Mesenchymal stem cell (in vitro differentiated cells and primary cell): ENCODE results near the gene FNBP1.
A peak's percentile ranks its signal among the peaks of the same experiment; 100 is the strongest.

Source experiments
- DNase-seq: peaks from one replicate; pipeline ENCODE4 v3.0.0-alpha.2; 2013
- H2AFZ ChIP-seq: one replicate; pipeline ENCODE4 v1.6.1; 2013; ENCODE audit warnings: low read depth, mild to moderate bottlenecking, control low read depth, inconsistent platforms, low read length, moderate library complexity
- H2AK5ac ChIP-seq: 2 replicates; pipeline ENCODE4 v1.6.1; 2013; ENCODE audit warnings: low read length, moderate library complexity, mild to moderate bottlenecking, inconsistent platforms; ENCODE audit not compliant: severe bottlenecking
- H2BK120ac ChIP-seq: one replicate; pipeline ENCODE4 v1.6.1; 2013; ENCODE audit warnings: low read depth, mild to moderate bottlenecking, inconsistent platforms, low read length, moderate library complexity
- H2BK12ac ChIP-seq, 2 experiments: one replicate each; pipeline ENCODE4 v1.6.1; 2013; ENCODE audit warnings: inconsistent platforms in 2 of 2, low read length in 2 of 2, mild to moderate bottlenecking in 2 of 2, moderate library complexity in 2 of 2, control low read depth in 1 of 2
- H2BK15ac ChIP-seq: one replicate; pipeline ENCODE4 v1.6.1; 2013; ENCODE audit warnings: mild to moderate bottlenecking, low read depth, inconsistent platforms; ENCODE audit not compliant: poor library complexity, severe bottlenecking
- H2BK5ac ChIP-seq: 2 replicates; pipeline ENCODE4 v1.6.1; 2013; ENCODE audit warnings: low read depth, mild to moderate bottlenecking, low read length, control low read depth, inconsistent platforms; ENCODE audit not compliant: poor library complexity, severe bottlenecking
- H3K14ac ChIP-seq, 2 experiments: one replicate each; pipeline ENCODE4 v1.6.1; 2013; ENCODE audit warnings: inconsistent platforms in 2 of 2, low read length in 2 of 2, control low read depth in 1 of 2, mild to moderate bottlenecking in 1 of 2, moderate library complexity in 1 of 2
- H3K18ac ChIP-seq, 2 experiments: one replicate each; pipeline ENCODE4 v1.6.1; 2013; ENCODE audit warnings: inconsistent platforms in 2 of 2, low read length in 2 of 2, control low read depth in 1 of 2, low read depth in 1 of 2, mild to moderate bottlenecking in 1 of 2
- H3K23ac ChIP-seq, 2 experiments: one replicate each; pipeline ENCODE4 v1.6.1; 2013; ENCODE audit warnings: inconsistent platforms in 2 of 2, low read length in 2 of 2, mild to moderate bottlenecking in 2 of 2, moderate library complexity in 2 of 2, control low read depth in 1 of 2
- H3K27ac ChIP-seq: 2 replicates; pipeline ENCODE4 v1.5.1; 2013; ENCODE audit warnings: mild to moderate bottlenecking, moderate library complexity, low read length, control low read depth, inconsistent platforms; ENCODE audit not compliant: poor library complexity, severe bottlenecking
- H3K27me3 ChIP-seq, 2 experiments: 2 replicates each; pipeline versions ENCODE4 v1.6.1 to v1.7.0; 2013; ENCODE audit warnings: low read length in 2 of 2, mild to moderate bottlenecking in 2 of 2, moderate library complexity in 2 of 2, control low read depth in 1 of 2, inconsistent platforms in 1 of 2; ENCODE audit not compliant: control insufficient read depth in 1 of 2, insufficient read depth in 1 of 2
- H3K36me3 ChIP-seq, 2 experiments: 2 replicates each; pipeline versions ENCODE4 v1.6.1 to v1.7.0; 2013; ENCODE audit warnings: low read length in 2 of 2, control low read depth in 1 of 2, inconsistent platforms in 1 of 2, low read depth in 1 of 2, mild to moderate bottlenecking in 1 of 2; ENCODE audit not compliant: insufficient read depth in 2 of 2, control insufficient read depth in 1 of 2
- H3K4ac ChIP-seq, 2 experiments: one replicate each; pipeline ENCODE4 v1.6.1; 2013; ENCODE audit warnings: inconsistent platforms in 2 of 2, low read length in 2 of 2, mild to moderate bottlenecking in 2 of 2, moderate library complexity in 2 of 2, control low read depth in 1 of 2, low read depth in 1 of 2
- H3K4me1 ChIP-seq: 2 replicates; pipeline ENCODE4 v1.6.1; 2013; ENCODE audit warnings: low read depth, low read length, control low read depth; ENCODE audit not compliant: control insufficient read depth, insufficient read depth
- H3K4me2 ChIP-seq: 2 replicates; pipeline ENCODE4 v1.6.1; 2013; ENCODE audit warnings: low read length, mild to moderate bottlenecking, inconsistent platforms; ENCODE audit not compliant: poor library complexity, severe bottlenecking
- H3K4me3 ChIP-seq, 2 experiments: 2 replicates each; pipeline versions ENCODE4 v1.5.1 to v1.7.0; 2013; ENCODE audit warnings: low read length in 2 of 2, mild to moderate bottlenecking in 2 of 2, control low read depth in 1 of 2, low read depth in 1 of 2; ENCODE audit not compliant: insufficient read depth in 1 of 2
- H3K79me1 ChIP-seq: replicated peaks from 2 replicates; pipeline ENCODE4 v1.6.1; 2013; ENCODE audit warnings: mild to moderate bottlenecking, control low read depth, low read length, inconsistent platforms; ENCODE audit not compliant: poor library complexity, severe bottlenecking
- H3K9ac ChIP-seq: 2 replicates; pipeline ENCODE4 v1.7.0; 2013; ENCODE audit warnings: mild to moderate bottlenecking, low read length, moderate library complexity
- H3K9me3 ChIP-seq: 2 replicates; pipeline ENCODE4 v1.7.0; 2013; ENCODE audit warnings: mild to moderate bottlenecking, low read length; ENCODE audit not compliant: control insufficient read depth
- H4K8ac ChIP-seq: one replicate; pipeline ENCODE4 v1.6.1; 2013; ENCODE audit warnings: inconsistent platforms, mild to moderate bottlenecking, low read length, moderate library complexity
- H4K91ac ChIP-seq: one replicate; pipeline ENCODE4 v1.6.1; 2013; ENCODE audit warnings: mild to moderate bottlenecking, low read length, inconsistent platforms
- WGBS: methylation state at CpG from one replicate; pipeline ENCODE4 v1.1.7; 2013; ENCODE audit warnings: mixed read lengths; 5-methylcytosine and 5-hydroxymethylcytosine counted together

The FNBP1 gene

DNA sequence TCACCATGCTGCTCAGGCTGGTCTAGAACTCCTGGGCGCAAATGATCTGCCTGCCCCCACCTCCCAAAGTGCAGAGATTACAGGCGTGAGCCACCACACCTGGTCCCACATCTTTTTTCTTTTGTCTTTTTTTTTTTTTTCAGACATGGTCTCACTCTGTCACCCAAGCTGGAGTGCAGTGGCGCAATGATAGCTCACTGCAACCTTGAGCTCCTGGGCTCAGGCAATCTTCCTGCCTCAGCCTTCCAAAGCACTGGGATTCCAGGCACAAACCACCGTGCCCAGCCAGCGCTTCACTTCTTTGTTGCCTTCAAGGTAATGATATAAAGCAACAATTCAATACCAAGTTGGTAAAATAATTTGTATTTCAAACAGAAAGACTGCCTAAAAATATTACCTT, 128.9 kb downstream of the FNBP1 start:
- Histone ChIP-seq H2BK12ac (no peak overlapping the region), H3K36me3 (peaks cover 0 to 9% of the 10 kb centered on the region in 2 experiments), H2AK5ac (no peak overlapping the region), H3K27ac (no peak overlapping the region), H4K91ac (no peak overlapping the region), H3K4ac (no peak overlapping the region), H3K9me3 (no peaks in the 10 kb centered on the region), H3K4me3 (no peak overlapping the region), H2BK15ac (no peak overlapping the region), H2BK5ac (no peak overlapping the region), H3K18ac (no peak overlapping the region), H2AFZ (no peak overlapping the region), H3K9ac (no peak overlapping the region), H3K79me1 (no peaks in the 10 kb centered on the region), H3K27me3 (no peaks in the 10 kb centered on the region), H4K8ac (no peak overlapping the region), H3K4me1 (peaks cover 5% of the 10 kb centered on the region), H2BK120ac (no peak overlapping the region), H3K14ac (no peak overlapping the region), H3K4me2 (no peak overlapping the region), H3K23ac (peak overlapping the region in 1 of 2 experiments; percentile 77)
- no peak for DNase-seq
- 97% methylated on average over 3 of the region's 5 CpGs for WGBS

DNA sequence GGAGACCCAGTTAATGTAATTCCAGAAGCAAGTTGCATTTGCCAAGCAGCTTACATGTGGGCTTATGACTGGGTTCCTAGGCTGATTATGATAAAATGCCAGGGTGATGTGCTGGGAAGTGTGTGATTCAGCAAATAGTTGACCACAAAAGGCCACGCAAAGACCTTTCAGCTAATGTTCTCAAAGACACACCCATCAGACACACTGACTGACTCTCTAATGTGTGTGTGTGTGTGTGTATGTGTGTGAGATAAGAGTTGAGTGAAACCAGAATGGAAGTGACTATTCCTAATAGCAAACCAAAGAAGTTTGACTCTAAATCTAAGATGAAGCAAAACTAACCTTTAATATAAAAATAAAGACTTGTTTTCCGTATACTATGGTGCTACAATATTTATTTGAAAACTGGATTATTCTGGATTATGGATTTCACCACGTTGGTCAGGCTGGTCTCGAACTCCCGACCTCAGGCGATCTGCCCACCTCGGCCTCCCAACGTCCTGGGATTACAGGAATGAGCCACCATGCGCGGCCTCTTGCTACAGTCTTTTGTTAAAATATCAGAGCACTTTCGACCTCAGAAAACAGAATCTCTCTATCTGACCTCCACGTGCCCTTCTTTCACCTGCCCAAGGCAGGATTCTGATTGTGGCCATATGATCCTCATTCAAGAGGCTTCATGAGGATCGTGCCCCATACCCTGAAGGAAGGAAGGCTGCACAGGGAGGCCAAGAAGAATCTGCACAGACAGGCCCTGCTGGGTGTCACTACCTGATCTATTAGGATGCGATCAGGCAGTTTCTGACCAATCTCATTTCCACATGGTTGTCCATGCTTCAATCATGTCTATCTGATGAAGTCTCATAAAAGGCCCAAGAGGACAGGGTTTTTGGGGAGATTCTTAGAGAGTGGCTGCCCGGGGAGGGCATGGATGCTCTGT, 132.1 kb downstream of the FNBP1 start:
- H3K27me3 ChIP-seq: no peaks in the 10 kb centered on the region
- H3K4me3 ChIP-seq: no peak overlapping the region
- no peak overlapping the region for H3K14ac ChIP-seq
- H2BK120ac ChIP-seq: no peak overlapping the region
- H3K9ac ChIP-seq: no peak overlapping the region
- H3K9me3 ChIP-seq: no peaks in the 10 kb centered on the region
- peak; percentile 99 for DNase-seq
- peaks cover 0 to 22% of the 10 kb centered on the region in 2 experiments for H3K36me3 ChIP-seq
- H3K79me1 ChIP-seq: no peaks in the 10 kb centered on the region
- H4K91ac ChIP-seq: peak overlapping the region; percentile 57
- H2BK5ac ChIP-seq: no peak overlapping the region
- no peak overlapping the region for H2AFZ ChIP-seq
- no peak overlapping the region for H3K23ac ChIP-seq
- no peak overlapping the region for H3K4me2 ChIP-seq
- H2AK5ac ChIP-seq: peak overlapping the region; percentile 84
- peaks cover 5% of the 10 kb centered on the region for H3K4me1 ChIP-seq
- peak overlapping the region in 1 of 2 experiments; percentile 46 for H3K18ac ChIP-seq
- no peak overlapping the region for H3K27ac ChIP-seq
- no peak overlapping the region for H3K4ac ChIP-seq
- peak overlapping the region; percentile 52 to 94 for H2BK12ac ChIP-seq
- 92% methylated on average over 11 of the region's 15 CpGs for WGBS
- H4K8ac ChIP-seq: no peak overlapping the region
- no peak overlapping the region for H2BK15ac ChIP-seq

- H3K14ac ChIP-seq: no peak overlapping the region
- no peak overlapping the region for H2BK15ac ChIP-seq
- no peaks in the 10 kb centered on the region for H3K9me3 ChIP-seq
- no peak overlapping the region for H3K23ac ChIP-seq
- H3K4me2 ChIP-seq: no peak overlapping the region
- H2AFZ ChIP-seq: no peak overlapping the region
- H3K9ac ChIP-seq: no peak overlapping the region
- peaks cover 5% of the 10 kb centered on the region for H3K4me1 ChIP-seq
- no peak overlapping the region for H4K91ac ChIP-seq
- H4K8ac ChIP-seq: no peak overlapping the region
- DNase-seq: no peak
- H2AK5ac ChIP-seq: peak overlapping the region; percentile 49
- H3K27me3 ChIP-seq: no peaks in the 10 kb centered on the region
- peaks cover 0 to 26% of the 10 kb centered on the region in 2 experiments for H3K36me3 ChIP-seq
- no peak overlapping the region for H3K27ac ChIP-seq
- no peak overlapping the region for H2BK12ac ChIP-seq
- H2BK5ac ChIP-seq: no peak overlapping the region
- no peak overlapping the region for H3K4ac ChIP-seq
- H3K4me3 ChIP-seq: no peak overlapping the region
- no peak overlapping the region for H2BK120ac ChIP-seq
- H3K79me1 ChIP-seq: no peaks in the 10 kb centered on the region
- H3K18ac ChIP-seq: no peak overlapping the region
- 90% methylated on average over 9 of the region's 9 CpGs for WGBS
Observed at GRCh38 chr9:129909851-129910250, 133.1 kb downstream of the FNBP1 start.

GRCh38 chr9:129908906-129909305, 134.1 kb downstream of the FNBP1 start:
- H3K27ac ChIP-seq: no peak overlapping the region

More at GRCh38 chr9:129908906-129909305, 134.1 kb downstream of the FNBP1 start:
- no peak overlapping the region for H4K8ac ChIP-seq
- no peak overlapping the region for H3K18ac ChIP-seq
- H2AFZ ChIP-seq: no peak overlapping the region
- no peak overlapping the region for H2BK15ac ChIP-seq
- no peak overlapping the region for H3K23ac ChIP-seq
- WGBS: 98% methylated on average over 4 of the region's 4 CpGs
- peaks cover 0 to 34% of the 10 kb centered on the region in 2 experiments for H3K36me3 ChIP-seq
- peaks cover 5% of the 10 kb centered on the region for H3K4me1 ChIP-seq
- no peak overlapping the region for H3K4me2 ChIP-seq
- H3K79me1 ChIP-seq: no peaks in the 10 kb centered on the region
- H3K14ac ChIP-seq: no peak overlapping the region
- H2BK120ac ChIP-seq: no peak overlapping the region
- no peak overlapping the region for H3K4me3 ChIP-seq
- H2BK5ac ChIP-seq: no peak overlapping the region
- H3K4ac ChIP-seq: no peak overlapping the region
- no peak overlapping the region for H2BK12ac ChIP-seq
- H4K91ac ChIP-seq: no peak overlapping the region
- H2AK5ac ChIP-seq: no peak overlapping the region
- no peak for DNase-seq
- H3K9ac ChIP-seq: no peak overlapping the region
- no peaks in the 10 kb centered on the region for H3K9me3 ChIP-seq
- H3K27me3 ChIP-seq: no peaks in the 10 kb centered on the region
